Parathyroid adenoma (tissue), 2 donors: ENCODE data around the gene ZNF749.

Experiments used
- H2AFZ ChIP-seq: fragments of 300-600 bp; sonication (generic); one replicate; pipeline ENCODE4 v1.7.0; 2017; ENCODE audit warnings: antibody characterized with exemption, mild to moderate bottlenecking
- H3K27ac ChIP-seq: fragments of 300-600 bp; sonication (generic); one replicate; pipeline ENCODE4 v1.7.0; 2017
- H3K27me3 ChIP-seq: fragments of 300-600 bp; sonication (generic); one replicate; pipeline ENCODE4 v1.7.0; 2017; ENCODE audit warnings: low read length; ENCODE audit not compliant: control insufficient read depth, insufficient read depth
- H3K36me3 ChIP-seq: fragments of 300-600 bp; sonication (generic); one replicate; pipeline ENCODE4 v1.7.0; 2017; ENCODE audit warnings: low read length; ENCODE audit not compliant: control insufficient read depth, insufficient read depth
- H3K4me1 ChIP-seq: fragments of 300-600 bp; sonication (generic); one replicate; pipeline ENCODE4 v1.7.0; 2017; ENCODE audit warnings: control low read depth
- H3K4me2 ChIP-seq: fragments of 300-600 bp; sonication (generic); one replicate; pipeline ENCODE4 v1.7.0; 2017; ENCODE audit warnings: low read length
- H3K4me3 ChIP-seq: fragments of 300-600 bp; sonication (generic); one replicate; pipeline ENCODE4 v1.7.0; 2017; ENCODE audit warnings: low read depth, low read length
- H3K79me2 ChIP-seq: fragments of 300-600 bp; sonication (generic); one replicate; pipeline ENCODE4 v1.7.0; 2017; ENCODE audit warnings: control low read depth
- H3K9ac ChIP-seq: fragments of 300-600 bp; sonication (generic); one replicate; pipeline ENCODE4 v1.7.0; 2017; ENCODE audit warnings: mild to moderate bottlenecking
- H3K9me3 ChIP-seq: fragments of 300-600 bp; sonication (generic); one replicate; pipeline ENCODE4 v1.7.0; 2017; ENCODE audit warnings: low read length; ENCODE audit not compliant: control insufficient read depth
- TF ChIP-seq, protein P1 (sequence below): fragments of 300-600 bp; sonication (generic); IDR thresholded peaks from one replicate; pipeline ENCODE4 v1.7.0; 2017; ENCODE audit warnings: antibody characterized with exemption, mild to moderate bottlenecking
- donor health status: primary hyperparathyroidism.

Gene ZNF749

GRCh38 chr19:57465680-57466381 lies 30.7 kb downstream of the ZNF749 start:
- no peaks in the 10 kb centered on the region for H3K79me2 ChIP-seq
- H3K4me1 ChIP-seq = no peaks in the 10 kb centered on the region
- no peak overlapping the region for H3K27ac ChIP-seq
- TF ChIP-seq, protein P1, sequence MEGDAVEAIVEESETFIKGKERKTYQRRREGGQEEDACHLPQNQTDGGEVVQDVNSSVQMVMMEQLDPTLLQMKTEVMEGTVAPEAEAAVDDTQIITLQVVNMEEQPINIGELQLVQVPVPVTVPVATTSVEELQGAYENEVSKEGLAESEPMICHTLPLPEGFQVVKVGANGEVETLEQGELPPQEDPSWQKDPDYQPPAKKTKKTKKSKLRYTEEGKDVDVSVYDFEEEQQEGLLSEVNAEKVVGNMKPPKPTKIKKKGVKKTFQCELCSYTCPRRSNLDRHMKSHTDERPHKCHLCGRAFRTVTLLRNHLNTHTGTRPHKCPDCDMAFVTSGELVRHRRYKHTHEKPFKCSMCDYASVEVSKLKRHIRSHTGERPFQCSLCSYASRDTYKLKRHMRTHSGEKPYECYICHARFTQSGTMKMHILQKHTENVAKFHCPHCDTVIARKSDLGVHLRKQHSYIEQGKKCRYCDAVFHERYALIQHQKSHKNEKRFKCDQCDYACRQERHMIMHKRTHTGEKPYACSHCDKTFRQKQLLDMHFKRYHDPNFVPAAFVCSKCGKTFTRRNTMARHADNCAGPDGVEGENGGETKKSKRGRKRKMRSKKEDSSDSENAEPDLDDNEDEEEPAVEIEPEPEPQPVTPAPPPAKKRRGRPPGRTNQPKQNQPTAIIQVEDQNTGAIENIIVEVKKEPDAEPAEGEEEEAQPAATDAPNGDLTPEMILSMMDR = no peak
- peaks cover 28% of the 10 kb centered on the region for H3K36me3 ChIP-seq
- H3K9ac ChIP-seq = no peak overlapping the region
- peaks cover 13% of the 10 kb centered on the region for H3K9me3 ChIP-seq
- no peak overlapping the region for H3K4me3 ChIP-seq
- no peaks in the 10 kb centered on the region for H3K27me3 ChIP-seq
- no peak overlapping the region for H3K4me2 ChIP-seq
- H2AFZ ChIP-seq = no peak overlapping the region

- H3K4me1 ChIP-seq = no peaks in the 10 kb centered on the region
- no peak overlapping the region for H3K27ac ChIP-seq
- no peak overlapping the region for H2AFZ ChIP-seq
- peaks cover 34% of the 10 kb centered on the region for H3K36me3 ChIP-seq
- no peaks in the 10 kb centered on the region for H3K27me3 ChIP-seq
- H3K9ac ChIP-seq = no peak overlapping the region
- no peak overlapping the region for H3K4me2 ChIP-seq
- peaks cover 13% of the 10 kb centered on the region for H3K9me3 ChIP-seq
- H3K4me3 ChIP-seq = no peak overlapping the region
- H3K79me2 ChIP-seq = no peaks in the 10 kb centered on the region
- TF ChIP-seq, protein P1 = no peak
Measured at GRCh38 chr19:57466489-57466888, 31.4 kb downstream of the ZNF749 start.

DNA sequence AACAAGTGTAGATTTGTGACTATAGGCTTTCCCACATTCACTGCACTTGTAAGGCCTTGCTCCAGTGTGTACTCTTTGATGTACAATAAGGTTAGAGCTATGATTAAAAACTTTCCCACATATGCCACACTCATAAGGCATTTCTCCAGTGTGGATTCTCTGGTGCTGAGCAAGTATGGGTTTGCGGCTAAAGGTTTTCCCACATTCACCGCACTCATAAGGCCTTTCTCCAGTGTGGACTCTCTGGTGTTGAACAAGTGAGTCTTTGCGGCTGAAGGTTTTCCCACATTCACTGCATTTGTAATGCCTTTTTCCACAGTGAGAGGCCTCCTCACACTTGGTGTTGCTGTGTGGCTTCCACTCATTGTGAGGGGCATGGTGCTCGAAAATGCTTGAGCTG lies 38.5 kb downstream of the ZNF749 start:
- H3K9me3 ChIP-seq = peaks cover 29% of the 10 kb centered on the region
- H3K4me3 ChIP-seq = no peak overlapping the region
- no peak overlapping the region for H3K4me2 ChIP-seq
- no peak overlapping the region for H2AFZ ChIP-seq
- peaks cover 17% of the 10 kb centered on the region for H3K79me2 ChIP-seq
- no peak overlapping the region for H3K27ac ChIP-seq
- TF ChIP-seq, protein P1 = no peak
- no peak overlapping the region for H3K9ac ChIP-seq
- peaks cover 56% of the 10 kb centered on the region for H3K36me3 ChIP-seq
- H3K27me3 ChIP-seq = no peaks in the 10 kb centered on the region
- H3K4me1 ChIP-seq = no peaks in the 10 kb centered on the region

- peaks cover 18% of the 10 kb centered on the region for H3K9me3 ChIP-seq
- peak within 1 kb of the TSS; percentile 24 for H3K9ac ChIP-seq
- H3K4me3 ChIP-seq = peak within 1 kb of the TSS; percentile 96
- peaks cover 17% of the 10 kb centered on the region for H3K79me2 ChIP-seq
- H3K27me3 ChIP-seq = no peaks in the 10 kb centered on the region
- H2AFZ ChIP-seq = peak within 1 kb of the TSS; percentile 94
- H3K36me3 ChIP-seq = peaks cover 32% of the 10 kb centered on the region
- H3K27ac ChIP-seq = peak within 1 kb of the TSS; percentile 95
- peak within 1 kb of the TSS; percentile 71 for H3K4me2 ChIP-seq
- TF ChIP-seq, protein P1 = peak; percentile 37
- no peaks in the 10 kb centered on the region for H3K4me1 ChIP-seq
Measured at GRCh38 chr19:57477191-57478008, 42.3 kb downstream of the ZNF749 start, which contains the start of gene ZNF772. Gene ZNF772, minus strand, starts transcription at chr19:57477566. Its CDS starts 257 bp downstream, at chr19:57477309.
